GM19395 (cell line): ENCODE data around the gene ZNF597.

ENCODE experiments used
- ATAC-seq: cut with Tn5 transposase; IDR thresholded peaks from one replicate; pipeline ENCODE4 v1.9.1; 2021; ENCODE audit warnings: mild to moderate bottlenecking, moderate library complexity; ENCODE audit not compliant: unreplicated experiment

ZNF597 gene

GRCh38 chr16:3457434-3458252 is 14.3 kb upstream of the ZNF597 start:
- ATAC-seq, result peak; percentile 77

DNA sequence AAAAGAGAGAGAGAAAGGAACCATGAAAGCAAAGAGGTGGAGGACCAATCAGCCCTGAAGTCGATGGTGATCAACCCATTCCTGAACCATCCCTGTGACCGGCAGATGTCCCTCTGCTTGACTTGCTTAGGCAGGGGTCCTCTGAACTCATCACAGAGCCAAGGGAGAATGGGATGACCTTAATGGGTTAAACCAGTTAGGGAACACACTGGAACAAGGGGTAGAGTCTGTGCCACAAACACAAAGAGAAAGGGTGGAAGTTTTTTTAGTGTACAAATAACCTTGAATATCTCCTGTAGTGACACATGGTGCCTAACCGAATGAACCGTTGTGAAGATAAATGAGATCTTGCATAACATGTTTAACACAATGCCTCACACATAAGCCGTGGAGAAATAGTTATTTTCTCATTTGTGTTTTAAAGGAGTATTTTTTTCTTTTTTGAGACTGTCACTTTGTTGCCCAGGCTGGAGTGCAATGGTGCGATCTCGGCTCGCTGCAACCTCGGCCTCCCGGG is 11.4 kb upstream of the ZNF597 start:
- no peak for ATAC-seq

GRCh38 chr16:3454093-3454492 is 10.8 kb upstream of the ZNF597 start:
- ATAC-seq, result no peak

DNA sequence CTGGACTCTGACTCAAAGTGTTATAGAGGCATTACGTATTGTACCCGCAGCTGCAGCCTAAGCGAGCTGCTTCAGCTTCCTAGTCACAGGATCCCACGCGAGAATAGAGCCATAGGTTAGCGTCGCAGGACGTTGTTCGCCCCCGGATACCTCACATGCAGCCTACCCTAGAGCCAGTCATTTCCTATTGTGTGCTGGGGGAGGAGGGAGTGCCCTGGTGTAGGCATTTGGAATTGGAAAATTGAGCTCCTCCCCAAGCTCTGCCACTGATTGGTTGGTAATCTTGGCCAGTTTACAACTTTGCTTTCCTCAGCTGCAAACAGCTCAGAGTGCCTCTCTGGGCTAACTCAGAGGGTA is 706 bp upstream of the ZNF597 start:
- peak; percentile 11 for ATAC-seq

DNA sequence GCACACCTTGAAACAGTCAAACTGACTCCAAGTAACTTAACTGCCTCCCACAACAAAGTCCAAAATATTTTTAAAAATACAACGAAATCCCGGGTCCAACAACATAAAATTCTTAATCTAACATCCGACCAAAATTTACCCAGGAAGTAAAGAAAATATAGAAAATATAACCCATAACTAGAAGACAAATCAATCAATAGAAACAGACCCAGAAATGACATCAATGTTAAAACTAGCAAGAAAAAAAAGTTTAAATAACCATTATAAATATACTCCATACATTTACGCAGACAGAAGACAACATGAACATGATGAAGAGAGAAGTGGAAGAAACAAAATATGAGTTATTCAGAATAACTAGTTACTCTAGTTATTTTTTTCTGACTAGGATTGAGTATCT is 3.7 kb downstream of the ZNF597 start:
- ATAC-seq, result no peak

DNA sequence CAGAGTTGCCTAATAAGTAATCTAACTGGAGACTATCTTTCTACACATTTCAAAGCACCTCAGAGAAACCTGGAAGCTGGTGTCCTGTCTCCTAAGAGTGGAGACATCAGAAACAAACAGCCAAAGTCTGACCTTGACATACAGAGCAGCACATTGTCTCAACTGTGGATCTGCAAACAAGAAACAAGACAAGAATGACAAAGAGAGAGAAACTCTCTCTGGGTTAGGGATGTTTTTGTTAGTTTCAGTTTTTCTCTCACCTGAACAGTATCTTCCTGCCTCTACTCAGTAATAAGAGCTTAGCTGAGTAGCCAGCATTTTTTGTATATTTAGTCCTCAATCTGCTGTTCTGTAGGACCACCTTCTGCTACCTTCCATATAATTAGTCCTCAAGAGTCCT is 8.9 kb downstream of the ZNF597 start:
- no peak for ATAC-seq

- ATAC-seq, result no peak
These were observed 11.5 kb downstream of the ZNF597 start for GRCh38 chr16:3431779-3432219.

DNA sequence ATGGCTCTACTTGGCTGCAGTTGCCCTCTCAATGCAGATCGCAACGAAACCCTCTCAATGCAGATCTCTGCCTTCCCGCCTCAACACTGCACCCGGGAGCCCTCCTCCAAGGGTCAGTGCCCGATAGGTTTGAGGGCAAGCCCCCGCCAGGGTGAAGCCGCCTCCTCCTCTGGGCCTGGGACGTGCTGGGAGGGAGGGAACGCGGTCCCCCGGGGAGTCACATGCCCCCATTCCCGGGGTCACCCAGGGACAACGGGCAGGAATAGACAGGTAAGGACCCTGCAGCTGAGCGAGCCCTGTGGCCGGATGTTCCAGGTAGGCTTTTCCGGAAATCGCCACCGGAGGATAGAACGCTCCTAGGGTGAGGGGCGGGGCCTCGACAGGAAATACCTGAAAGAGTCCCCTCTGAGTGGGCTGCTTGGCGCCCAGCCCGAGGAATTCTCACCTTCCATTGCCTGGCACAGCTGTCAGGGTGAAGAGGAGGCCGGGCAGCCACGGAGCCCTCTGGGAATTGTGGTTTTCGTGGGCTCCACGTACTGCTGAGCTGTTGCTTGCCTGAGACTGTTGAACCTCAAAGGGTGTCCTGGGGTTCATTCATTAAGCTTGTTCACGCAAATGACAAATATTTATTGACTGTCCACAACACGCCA is 29.4 kb downstream of the ZNF597 start:
- no peak for ATAC-seq

GRCh38 chr16:3408561-3409197 is 34.6 kb downstream of the ZNF597 start:
- no peak for ATAC-seq

DNA sequence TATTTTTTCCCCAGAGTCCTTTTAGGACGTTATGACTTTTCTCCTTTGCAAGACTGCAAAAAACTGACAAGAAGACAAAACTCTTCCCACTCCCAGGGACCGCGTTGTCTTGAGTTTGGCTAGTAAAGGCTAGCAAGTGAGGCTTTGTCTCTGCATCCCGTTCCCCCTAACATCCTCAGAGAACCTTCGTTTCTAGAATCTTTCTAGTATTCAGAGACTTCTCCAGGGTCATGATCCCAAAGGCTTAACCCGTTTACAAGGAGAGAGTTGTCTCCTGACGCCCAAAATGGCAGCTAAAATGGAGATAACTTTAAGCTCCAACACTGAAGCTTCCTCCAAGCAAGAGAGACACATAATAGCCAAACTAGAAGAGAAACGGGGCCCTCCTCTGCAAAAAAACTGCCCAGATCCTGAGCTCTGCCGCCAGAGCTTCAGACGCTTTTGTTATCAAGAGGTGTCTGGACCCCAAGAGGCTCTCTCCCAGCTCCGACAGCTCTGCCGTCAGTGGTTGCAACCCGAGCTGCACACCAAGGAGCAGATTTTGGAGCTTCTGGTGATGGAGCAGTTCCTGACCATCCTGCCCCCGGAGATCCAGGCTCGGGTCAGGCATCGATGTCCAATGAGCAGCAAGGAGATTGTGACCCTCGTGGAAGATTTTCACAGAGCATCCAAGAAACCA is 41.4 kb downstream of the ZNF597 start:
- no peak for ATAC-seq

DNA sequence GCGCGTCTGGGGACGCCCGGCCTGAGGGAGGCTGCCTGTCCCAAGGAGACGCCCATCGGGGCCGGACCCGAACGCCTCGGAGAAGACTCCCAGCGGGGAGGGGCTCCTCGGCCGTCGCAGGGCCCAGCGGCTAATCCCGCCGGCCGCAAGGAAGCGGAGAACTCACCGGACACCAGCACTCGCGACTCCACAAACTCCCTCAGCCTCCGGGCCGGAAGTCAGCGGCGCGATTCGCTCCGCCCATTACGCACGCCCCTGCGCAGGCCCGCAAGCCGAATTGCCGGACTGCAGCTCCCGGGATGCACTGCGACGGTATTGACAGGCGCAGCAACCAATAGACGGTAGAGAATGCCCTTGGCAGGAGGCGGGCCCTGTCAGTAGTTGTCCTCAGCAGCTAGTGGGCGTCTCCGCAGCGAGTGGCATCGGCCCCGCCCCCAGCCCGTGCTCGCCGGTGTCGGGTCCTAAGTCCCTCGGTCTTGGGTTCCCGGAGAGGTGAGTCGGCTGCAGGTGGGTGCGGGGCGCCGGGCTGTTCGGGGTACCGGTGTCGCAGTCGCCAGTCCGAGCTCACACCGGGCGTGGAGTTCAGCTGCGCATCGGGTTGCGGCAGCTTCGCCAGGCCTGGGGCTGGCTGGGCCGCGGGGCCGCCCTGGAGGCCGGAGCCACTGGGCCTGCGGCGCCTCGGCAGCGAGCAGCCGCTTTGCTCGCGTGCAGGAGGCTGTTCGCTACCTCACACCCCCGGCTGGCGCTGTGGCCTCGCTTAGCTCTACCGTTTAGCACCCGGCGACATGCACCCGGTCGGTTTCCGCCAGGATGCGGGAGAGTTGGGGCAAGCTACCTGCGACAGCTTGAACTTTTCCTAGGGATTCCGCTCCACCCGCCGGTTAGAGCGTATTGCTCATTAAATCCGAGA is 42.3 kb downstream of the ZNF597 start, which contains the start of the genes ZNF174 and ZSCAN32:
ZNF174 (plus strand) TSS at position 437 of the 910 bp plus-strand sequence. CDS start 790 bp downstream, outside the sequence.
ZSCAN32 (minus strand) TSS at position 226 of the 910 bp plus-strand sequence. CDS start 3,447 bp downstream, outside the sequence.
- peak; percentile 93 for ATAC-seq

DNA sequence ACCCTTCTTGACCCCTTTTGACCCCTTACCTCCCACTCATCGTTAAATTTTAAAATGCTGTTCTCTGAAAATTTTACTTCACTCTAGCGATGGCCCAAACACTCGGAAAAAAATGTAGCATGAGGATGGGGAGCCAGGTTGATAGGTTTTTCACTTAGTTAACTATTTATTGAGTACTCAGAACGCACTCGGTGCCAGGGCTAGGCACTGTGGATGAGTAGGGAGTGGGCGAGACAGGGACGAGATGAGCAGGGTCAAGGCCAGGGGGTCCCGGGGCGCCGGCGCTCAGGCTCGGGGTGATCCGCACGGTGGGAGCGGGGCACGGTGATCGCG is 42.9 kb downstream of the ZNF597 start:
- peak; percentile 44 for ATAC-seq

DNA sequence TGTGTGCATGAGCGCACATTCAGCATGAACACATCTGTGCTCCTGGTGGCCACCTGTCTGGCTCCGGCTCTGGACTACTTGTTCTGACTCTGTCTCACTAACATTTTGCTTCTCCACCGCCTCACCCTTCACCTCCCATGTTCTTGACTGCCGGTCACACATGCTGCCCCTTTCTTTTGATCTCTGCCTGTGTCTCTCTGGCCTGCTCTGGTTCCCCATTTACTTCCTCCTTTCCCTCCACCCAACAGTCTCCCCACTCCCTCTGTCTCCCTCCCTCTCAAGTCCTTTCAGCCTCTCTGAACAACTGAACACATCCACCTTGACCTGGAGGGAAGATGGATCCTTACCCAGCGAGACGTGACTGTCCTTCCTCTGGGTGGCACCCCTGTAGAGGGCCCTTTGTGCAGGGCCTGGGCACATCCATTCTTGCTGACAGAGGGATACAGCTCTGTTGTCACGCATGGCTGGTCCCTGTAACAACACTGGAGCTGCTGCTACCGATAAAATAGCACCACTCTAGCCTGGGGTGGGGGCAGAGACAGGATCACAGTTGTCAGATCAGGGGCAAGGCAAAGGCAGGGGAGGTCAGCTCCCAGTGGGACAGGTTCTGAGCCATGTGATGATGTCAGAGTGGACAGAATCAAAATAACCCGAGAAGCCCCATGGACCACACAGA is 53.5 kb downstream of the ZNF597 start:
- no peak for ATAC-seq

GRCh38 chr16:3388325-3388724 is 55.0 kb downstream of the ZNF597 start:
- ATAC-seq, result no peak

DNA sequence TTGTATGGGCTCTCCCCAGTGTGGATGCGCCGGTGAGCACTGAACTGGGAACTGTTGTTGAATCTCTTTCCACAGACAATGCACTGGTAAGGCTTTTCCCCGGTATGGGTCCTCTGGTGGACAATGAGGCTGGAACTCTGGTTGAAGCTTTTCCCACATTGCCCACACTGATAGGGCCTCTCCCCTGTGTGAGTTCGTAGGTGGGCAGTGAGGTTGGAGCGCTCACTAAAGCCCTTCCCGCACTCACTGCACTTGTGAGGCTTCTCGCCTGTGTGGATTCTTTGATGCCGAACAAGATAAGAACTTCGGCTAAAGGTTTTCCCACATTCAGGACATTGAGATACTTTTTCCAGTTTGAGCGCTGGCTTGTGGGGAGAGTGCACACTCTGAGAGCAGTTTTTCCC is 60.3 kb downstream of the ZNF597 start:
- no peak for ATAC-seq
